ENCODE measurements around the gene CTNNBIP1.

DNA sequence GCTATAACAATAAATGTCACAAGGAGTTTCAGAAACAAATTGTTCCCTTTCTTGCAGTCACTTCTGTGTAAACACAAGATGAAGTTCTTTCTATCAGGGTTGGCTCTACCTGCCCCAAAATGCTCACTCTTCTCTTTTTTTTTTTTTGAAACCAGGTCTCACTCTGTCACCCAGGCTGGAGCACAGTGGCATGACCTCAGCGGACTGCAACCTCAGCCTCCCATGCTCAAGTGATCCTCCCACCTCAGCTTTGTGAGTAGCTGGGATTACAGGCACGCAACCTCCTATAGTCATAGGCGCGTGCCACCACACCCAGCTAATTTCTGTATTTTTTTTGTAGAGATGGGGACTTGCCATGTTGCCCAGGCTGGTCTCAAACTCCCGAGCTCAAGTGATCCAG is 10.5 kb upstream of the CTNNBIP1 start:
- TF ChIP-seq HDAC2 (IDR thresholded peaks at IDR 0.05; ENCODE audit: borderline replicate concordance in 1 of 2, low read depth in 2 of 2, low read length in 2 of 2) (no peak), CREB1 (IDR thresholded peaks at IDR 0.05) (no peak), EGR1 (IDR thresholded peaks at IDR 0.05; ENCODE audit: borderline replicate concordance, low read depth, low read length) (no peak), BCL11A (IDR thresholded peaks at IDR 0.05; ENCODE audit: low read depth in 2 of 2, low read length in 2 of 2) (no peak), EP300 (IDR thresholded peaks at IDR 0.05; ENCODE audit: borderline replicate concordance in 1 of 2, low read depth in 2 of 2, low read length in 2 of 2) (no peak)
